H1 (cell line): ENCODE measurements around the gene SKP1. TPM values are rescaled to one million over a fixed set of nuclear protein-coding genes. Genes with fewer than 3 reads are reported as not detected.

Experiments used
- BCL11A ChIP-seq, 2 experiments: IDR thresholded peaks; one replicate each; pipeline ENCODE4 v1.6.1; 2011; ENCODE audit warnings: low read depth in 2 of 2, low read length in 2 of 2, mild to moderate bottlenecking in 2 of 2
- CHD7 ChIP-seq: fragments of 300-600 bp; sonication (generic); IDR thresholded peaks from 2 replicates; pipeline ENCODE4 v1.7.1; 2012; ENCODE audit warnings: low read length, moderate library complexity, mild to moderate bottlenecking, inconsistent platforms; ENCODE audit not compliant: insufficient replicate concordance
- GABPA ChIP-seq: IDR thresholded peaks from 2 replicates; pipeline ENCODE4 v1.6.1; 2011; ENCODE audit warnings: mild to moderate bottlenecking, low read length, moderate library complexity, borderline replicate concordance; ENCODE audit not compliant: insufficient read depth
- POLR2AphosphoS5 ChIP-seq: IDR thresholded peaks from 2 replicates; pipeline ENCODE4 v1.6.1; 2011; ENCODE audit warnings: low read depth, low read length
- RAD21 ChIP-seq, 2 experiments: IDR thresholded peaks in 1 of 2; conservative IDR thresholded peaks in 1 of 2; 2 replicates each; pipeline ENCODE4 v1.6.1; 2011; ENCODE audit warnings: low read depth in 2 of 2, low read length in 2 of 2, improper control_type of control experiment in 1 of 2, inconsistent platforms in 1 of 2, mild to moderate bottlenecking in 1 of 2, moderate library complexity in 1 of 2
- RBBP5 ChIP-seq: IDR thresholded peaks from 2 replicates; pipeline ENCODE4 v1.7.1; 2012; ENCODE audit warnings: low read depth, mild to moderate bottlenecking, inconsistent platforms, low read length, moderate library complexity, borderline replicate concordance
- RFX5 ChIP-seq: IDR thresholded peaks from 2 replicates; pipeline ENCODE4 v1.6.1; 2011; ENCODE audit warnings: low read depth, low read length, improper control_type of control experiment, borderline replicate concordance
- SIN3A ChIP-seq, 2 experiments: IDR thresholded peaks in 1 of 2; conservative IDR thresholded peaks in 1 of 2; 2 replicates each; pipeline ENCODE4 v1.6.1; 2011 to 2012; ENCODE audit warnings: low read length in 2 of 2, improper control_type of control experiment in 1 of 2, low read depth in 1 of 2, mild to moderate bottlenecking in 1 of 2
- SUZ12 ChIP-seq: fragments of 200-600 bp; sonication (generic); IDR thresholded peaks from 2 replicates; pipeline ENCODE4 v1.6.1; 2012; ENCODE audit warnings: mild to moderate bottlenecking, inconsistent platforms, low read length, moderate library complexity, mixed read lengths
- TAF7 ChIP-seq: optimal IDR thresholded peaks from 2 replicates; pipeline ENCODE3; 2011; ENCODE audit warnings: low read depth, mild to moderate bottlenecking, inconsistent platforms, low read length, moderate library complexity, borderline replicate concordance
- polyA plus RNA-seq, 7 experiments: library from polyadenylated mRNA; depleted of rRNA in 3 of 7; stranded (reverse) in 5 of 7; unstranded in 2 of 7; fragments of >200 nt in 5 of 7; fragments of 200-250 nt in 2 of 7; gene quantifications; 1 replicate in 5 of 7; 2 replicates in 1 of 7; 4 replicates in 1 of 7; pipeline versions ENCODE4 v1.2.1 to v1.2.3, GENCODE V29; 2011 to 2013; ENCODE audit warnings: missing spikeins in 2 of 7, mixed read lengths in 2 of 7
- total RNA-seq: library from RNA; stranded (reverse); fragmentation: NEBNext Ultra II Directional; extraction: Animal tissue kit (Norgen Biotek cat#: 25700); gene quantifications from 2 replicates; pipeline ENCODE4 v1.2.1, GENCODE V29; 2021

SKP1 gene
- total and polyA plus RNA-seq, 2 of the 8 experiments (the other 6 are each of a cell fraction or from before 2014, with no cell fraction given) = 163 to 332 TPM

- TF ChIP-seq CHD7 = no peak
- no peak for TF ChIP-seq RAD21 (IDR thresholded peaks at IDR 0.05 in 1 of 2, conservative IDR thresholded peaks at IDR 0.05 in 1 of 2; ENCODE audit: low read depth in 2 of 2, low read length in 2 of 2)
- TF ChIP-seq SIN3A (conservative IDR thresholded peaks at IDR 0.05 in 1 of 2, IDR thresholded peaks at IDR 0.05 in 1 of 2; ENCODE audit: low read depth in 1 of 2, low read length in 2 of 2) = no peak
- no peak for TF ChIP-seq GABPA
- no peak for TF ChIP-seq SUZ12
- TF ChIP-seq TAF7 = no peak
- no peak for TF ChIP-seq POLR2AphosphoS5
- no peak for TF ChIP-seq RBBP5
- no peak for TF ChIP-seq RFX5
- no peak for TF ChIP-seq BCL11A (IDR thresholded peaks at IDR 0.05; ENCODE audit: low read depth in 2 of 2, low read length in 2 of 2)
These were observed 1.3 kb upstream of the SKP1 start (continued) for GRCh38 chr5:134178096-134178419.
